Inflammatory macrophage (primary cell): ENCODE measurements around the gene POFUT2.
"Not testable (repeated sequence)": the region's sequence is repeated elsewhere in the genome, so short reads cannot be mapped to it uniquely, and the experiment has no call there.

Experiments
- DNase-seq, 2 donors: peaks; one replicate each; pipeline ENCODE4 v3.0.0-alpha.2; 2020 to 2022

POFUT2 gene

DNA sequence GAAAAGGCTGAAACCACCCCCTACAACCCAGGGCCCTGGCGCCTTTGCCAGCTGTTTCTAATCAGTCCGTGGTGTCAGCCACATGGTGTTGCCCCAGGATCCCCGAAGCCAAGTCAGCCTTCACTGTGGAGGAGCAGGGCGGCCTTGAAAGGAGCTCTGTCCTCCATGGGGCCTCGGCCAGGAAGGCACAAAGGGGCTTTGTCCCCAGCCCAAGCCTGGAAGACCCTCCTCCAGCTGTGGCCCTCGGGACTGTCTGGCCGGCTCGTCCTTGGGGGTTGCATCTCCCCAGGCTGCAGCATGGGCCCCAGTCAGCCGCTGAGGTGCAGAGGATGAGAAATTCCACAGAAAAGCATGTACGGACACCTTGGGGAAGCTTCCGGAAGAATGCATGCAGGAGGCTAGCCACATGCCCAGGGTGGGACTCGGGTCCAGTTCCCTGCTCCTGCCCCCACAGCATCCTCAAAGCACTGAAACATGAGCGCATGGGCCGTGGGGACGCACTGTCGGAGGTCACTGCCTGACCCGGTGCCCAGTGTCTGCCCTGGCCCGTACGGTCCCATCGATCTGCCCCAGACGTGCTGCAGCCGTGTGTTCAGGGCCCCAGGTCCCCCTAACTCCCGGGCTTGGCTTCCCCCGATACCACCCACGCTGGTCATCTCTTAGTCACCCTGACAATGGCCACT is 38.6 kb upstream of the POFUT2 start:
- DNase-seq: no peak

DNA sequence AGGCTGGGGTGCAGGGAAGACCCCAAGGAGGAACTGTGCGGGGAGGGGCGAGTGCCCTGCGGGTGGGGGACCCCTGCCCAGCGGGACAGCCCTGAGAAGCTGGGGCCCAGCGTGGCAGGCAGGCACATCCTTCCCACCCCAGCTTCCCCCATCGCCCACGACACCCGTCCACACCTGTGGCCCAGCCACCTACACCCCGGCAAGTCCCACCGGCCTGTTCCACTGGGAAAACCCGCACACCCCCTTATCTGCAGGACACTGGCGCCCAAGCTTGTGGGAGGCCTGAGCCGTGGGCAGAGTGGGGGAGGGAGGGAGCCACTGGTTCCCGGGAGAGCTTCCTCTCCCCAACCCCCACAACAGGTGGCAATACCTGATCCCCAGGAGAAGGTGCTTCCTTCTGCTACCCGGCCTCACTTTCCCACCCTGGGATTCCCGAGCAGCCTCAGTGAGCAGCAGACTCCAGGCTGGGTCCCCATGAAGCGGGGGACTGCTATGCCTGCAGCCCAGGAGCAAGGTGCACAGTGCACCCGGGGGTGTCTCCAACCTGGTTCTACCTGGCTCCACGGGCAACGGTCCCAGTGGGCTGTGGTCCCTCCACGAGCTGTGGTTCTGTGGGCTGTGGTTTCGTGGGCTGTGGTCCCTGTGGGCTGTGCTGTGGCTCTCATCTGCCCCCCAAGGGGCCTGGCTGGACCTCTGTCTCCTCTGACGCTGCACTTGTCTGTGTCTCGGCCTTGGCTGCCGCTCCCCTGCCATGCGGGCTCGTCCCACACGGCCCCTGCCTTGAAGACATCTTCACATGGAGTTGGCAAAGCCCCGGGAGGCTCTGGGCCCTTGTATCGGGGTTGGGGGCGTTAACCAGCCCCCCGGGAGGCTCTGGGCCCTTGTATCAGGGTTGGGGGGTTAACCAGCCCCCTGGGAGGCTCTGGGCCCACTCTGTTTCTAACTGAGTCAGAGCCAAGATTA is 37.8 kb upstream of the POFUT2 start:
- DNase-seq: no peak

DNA sequence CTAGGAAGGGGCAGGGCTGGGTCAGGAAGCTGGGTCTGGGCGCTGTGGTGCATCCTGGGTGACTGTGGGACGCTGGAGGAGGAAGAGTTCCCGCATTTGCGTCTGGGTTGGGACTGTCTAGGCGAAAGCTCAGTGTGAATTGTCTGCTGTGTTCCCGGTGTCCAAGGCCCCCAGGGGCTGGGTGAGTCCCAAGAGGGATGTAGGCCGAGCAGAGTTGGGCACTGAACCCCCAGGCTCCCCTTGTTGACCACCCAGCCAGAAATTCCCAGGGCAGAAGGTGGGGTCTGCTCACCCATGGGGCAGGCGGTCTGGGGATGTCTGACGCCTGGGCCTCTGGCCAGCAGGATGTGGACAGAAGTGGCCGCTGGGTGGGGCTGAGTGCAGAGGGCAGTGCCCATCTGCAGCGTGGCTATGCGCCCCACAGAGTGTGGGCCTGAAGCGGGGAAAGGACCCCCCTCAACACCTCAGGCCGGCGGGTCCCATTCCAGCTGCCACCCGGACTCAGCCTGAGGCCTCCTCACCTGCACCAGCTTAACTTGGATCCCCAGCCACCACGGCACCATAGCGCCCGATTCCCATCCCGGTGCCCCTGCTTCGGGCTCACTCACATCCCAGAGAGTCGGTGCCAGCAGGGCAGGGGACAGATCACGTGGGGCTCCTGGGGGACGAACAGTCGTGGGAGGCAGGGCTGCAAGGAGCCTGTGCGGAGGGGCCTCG is 37.0 kb upstream of the POFUT2 start:
- DNase-seq: no peak

DNA sequence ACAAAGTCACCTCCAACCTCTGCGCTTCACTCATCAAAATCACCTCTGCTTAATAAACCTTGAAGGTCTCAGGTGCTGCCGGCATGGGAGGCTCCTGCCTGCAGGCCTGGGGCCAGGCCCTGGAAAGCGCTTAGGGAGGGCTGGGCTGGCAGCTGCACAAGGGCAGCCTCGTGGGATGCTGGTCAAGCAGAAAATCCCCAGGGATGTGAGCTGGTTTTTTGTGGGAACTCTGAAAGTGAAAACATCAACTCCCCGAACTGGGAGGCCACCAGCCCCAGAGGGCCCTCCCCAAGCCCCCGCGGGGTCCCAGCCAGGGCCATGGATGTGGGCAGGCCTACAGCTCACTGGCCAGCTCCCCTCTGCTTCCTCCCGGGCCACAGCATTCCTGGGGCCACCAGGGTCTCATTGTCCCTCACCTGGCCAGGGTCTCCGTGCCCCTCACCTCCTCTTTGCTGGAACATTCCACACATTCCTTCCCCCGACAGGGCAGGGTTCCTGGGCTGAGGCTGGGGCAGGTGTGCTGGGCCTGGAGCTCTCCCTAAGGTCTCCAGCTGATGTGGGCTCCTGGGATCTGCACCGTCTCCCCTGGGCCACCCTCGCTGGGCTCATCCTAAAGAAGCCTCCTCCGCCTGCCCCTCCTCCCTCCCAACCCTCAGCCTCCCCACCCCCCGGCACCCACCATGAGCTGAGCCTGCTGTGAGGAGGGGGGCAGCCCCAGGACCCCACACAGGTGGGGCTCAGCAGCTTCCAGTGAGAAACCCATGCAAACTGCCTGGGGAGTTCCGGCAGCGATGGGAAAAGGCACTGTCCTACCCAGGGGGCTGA is 36.0 kb upstream of the POFUT2 start:
- no peak for DNase-seq

DNA sequence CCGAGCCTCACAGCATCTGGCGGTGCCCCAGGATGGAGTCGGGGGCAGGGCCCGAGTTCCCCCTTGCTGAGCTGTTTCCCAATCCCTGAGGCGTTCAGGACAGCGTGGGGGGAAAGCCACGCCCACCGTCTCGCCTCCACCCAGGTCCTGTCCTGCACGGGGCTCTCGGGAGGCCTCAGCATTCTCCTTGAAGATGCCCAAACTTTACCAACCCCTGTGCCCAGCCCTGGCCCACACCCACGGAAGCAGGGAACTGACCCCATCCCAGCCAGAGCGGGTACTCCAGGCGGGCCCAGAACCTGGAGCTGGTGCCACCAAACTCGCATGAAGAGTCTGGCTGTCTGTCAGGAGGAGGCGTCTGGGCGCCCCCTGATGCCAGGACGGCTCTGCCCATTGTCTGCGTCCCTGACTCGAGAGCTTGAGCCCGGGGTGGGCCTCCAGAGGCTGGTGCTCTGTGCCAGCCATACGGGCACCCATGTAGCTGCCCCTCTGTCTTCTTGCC is 35.3 kb upstream of the POFUT2 start:
- no peak for DNase-seq

DNA sequence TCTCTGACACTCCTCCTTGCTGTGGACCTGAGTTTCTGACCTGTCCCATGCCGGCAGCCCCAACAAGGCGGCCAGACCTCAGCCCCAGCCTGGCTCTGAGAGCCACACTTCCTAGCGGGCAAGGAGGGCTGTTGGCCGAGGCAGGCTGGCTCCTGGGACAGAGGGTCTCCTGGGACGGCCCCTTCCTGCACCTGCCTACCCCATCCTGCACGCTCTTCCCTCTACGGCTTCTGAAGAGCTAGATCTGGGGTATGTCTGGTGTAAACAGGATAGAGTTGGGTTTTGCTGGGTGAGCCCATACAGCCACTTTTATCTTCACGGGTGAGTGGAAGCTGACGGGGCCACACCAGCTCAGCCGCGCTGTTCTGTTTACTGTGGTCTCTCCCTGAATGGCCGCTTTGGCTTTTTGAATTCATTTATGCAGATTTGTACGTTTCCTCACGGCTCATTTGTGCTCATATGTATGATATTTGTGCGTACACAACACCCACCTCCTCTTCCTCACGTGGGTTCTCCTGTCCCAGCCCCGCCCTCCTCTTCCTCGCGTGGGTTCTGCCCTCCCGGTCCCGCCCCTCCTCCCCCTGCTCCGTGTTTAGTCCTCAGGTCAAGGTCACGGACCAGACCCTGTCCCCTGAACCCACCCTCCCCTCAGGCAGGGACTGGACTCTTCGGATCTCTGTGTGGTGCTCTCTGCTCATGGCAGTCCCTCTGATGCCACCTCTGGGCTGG is 34.7 kb upstream of the POFUT2 start:
- DNase-seq: no peak

DNA sequence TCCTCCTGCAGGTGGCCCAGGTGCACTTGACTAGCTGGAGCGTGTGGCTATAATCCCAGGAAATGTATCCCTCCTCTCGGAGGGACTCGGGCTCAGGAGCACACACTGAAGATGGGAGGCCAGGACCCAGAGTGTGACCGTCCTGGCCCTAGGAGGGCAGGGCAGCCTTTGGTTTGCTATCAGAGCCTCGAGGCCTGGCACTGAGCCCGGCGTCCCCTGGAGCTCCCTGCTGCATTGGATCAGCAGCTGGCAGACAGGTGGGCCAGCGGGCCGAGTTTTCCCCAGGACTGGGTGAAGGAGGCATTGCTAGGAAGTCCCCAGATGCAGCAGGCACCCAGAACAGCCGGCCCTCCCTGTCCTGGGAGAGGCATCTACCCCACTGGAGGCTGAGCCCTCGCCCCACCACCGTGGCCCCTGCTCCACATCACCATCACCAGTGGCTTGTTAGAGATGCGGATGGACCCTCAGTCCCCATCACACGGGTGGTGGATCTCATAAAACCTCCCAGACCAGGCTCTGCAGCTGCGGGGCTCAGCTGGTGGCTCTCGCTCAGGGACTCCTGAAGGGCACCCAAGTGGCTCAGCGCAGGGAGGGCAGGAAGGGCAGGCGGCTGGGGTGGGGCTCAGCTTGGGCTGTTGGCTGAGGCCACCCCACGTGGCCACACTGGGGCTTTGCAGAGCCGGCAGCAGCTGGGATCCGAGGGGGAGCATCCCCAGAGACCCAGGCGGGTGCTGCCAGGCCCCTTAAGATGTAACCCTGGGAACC is 32.7 kb upstream of the POFUT2 start:
- DNase-seq: no peak

DNA sequence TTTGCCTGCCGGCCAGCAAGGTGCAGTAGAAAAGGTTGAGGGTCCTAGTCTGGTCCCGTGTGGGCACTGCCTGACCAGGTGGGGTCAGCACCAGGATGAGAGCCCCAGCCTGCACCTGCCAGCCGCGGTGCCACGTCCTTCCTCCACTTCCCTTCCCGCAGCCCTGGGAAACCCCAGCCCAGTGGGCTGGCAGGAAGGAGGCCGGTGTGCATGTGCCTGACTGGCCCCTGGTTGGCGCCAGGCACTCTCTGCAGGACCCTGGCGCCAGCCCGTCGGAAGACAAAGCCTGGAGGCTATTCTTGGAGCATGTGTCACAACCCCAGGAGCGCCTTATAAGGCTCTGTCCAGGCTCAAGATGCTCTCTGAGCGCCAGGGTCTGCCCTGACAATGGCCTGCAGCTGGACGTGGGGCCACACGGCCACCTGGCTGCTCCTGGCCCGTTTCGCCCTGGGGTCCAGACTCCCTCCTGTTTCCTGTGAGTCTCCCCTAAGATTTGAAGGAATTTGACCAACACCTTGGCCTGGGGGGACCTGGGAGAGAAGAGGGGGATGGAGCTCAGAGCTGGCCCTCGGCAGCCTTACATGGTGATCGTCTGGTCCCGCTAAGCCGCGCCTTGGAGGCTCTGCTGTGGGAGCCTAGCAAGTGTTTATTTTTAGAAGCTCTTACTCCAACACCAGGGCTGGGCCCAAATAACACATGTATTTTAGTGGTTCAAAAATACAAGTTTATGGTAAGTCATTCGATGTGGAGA is 31.9 kb upstream of the POFUT2 start:
- no peak for DNase-seq

DNA sequence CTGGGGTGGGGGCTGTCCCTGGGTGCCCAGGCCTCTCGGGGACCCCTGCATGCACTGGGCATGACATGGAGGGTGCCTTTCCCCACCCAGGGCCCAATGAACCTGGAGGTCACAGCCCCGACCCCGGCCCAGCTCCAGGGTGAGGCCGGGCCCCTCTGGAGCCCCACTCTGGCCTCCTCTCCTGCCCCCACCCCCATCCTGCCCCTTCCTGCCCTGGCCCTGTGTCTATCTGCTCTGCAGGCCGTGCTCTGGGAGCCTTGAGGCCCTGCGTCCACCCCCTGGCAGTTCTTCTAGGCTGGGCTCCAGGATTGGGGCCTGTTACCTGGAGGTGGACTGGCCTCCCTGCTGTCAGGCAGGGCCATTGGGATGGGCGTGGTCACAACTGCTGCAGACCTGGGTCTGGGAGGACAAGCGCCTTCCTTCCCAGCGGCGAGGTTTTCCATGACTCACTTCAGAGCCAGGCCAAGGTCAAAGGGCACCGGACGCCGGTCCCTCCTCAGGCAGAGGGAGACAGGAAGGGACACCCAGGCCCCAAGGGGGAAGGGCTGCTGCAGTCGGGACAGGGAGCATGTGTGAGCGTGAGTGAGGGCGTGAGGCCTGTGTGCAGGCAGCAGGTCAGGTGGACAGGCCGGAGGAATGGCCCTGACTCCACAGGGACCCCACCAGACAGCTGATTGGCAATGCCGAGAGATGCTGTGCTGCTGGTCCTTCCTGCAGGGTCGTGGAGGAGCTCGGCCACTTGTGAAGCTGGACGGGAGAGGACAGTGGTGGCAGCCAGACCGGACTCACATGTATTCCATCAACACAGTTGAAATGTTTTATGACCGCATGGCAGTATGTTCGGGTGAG is 31.1 kb upstream of the POFUT2 start:
- DNase-seq: no peak

DNA sequence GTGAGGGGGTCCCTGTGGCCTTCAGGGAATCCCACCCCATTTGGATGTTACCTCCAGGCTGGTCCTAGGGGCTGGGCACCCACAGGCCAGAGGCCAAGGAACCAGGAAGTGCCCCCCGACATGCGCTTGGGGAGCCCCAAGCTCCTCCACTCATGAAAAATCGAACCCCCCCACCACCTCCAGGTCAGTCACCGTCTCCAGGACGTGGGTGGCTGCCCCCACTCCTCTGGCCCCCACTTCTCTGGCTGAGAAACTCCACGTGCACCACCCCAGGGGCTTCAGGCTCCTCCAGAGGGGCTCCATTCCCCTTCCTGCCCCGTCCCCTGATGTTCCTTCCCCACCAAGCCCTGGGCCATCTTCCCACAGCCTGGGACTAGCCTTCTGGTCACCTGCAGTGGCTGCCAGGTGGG is 30.5 kb upstream of the POFUT2 start:
- no peak for DNase-seq

DNA sequence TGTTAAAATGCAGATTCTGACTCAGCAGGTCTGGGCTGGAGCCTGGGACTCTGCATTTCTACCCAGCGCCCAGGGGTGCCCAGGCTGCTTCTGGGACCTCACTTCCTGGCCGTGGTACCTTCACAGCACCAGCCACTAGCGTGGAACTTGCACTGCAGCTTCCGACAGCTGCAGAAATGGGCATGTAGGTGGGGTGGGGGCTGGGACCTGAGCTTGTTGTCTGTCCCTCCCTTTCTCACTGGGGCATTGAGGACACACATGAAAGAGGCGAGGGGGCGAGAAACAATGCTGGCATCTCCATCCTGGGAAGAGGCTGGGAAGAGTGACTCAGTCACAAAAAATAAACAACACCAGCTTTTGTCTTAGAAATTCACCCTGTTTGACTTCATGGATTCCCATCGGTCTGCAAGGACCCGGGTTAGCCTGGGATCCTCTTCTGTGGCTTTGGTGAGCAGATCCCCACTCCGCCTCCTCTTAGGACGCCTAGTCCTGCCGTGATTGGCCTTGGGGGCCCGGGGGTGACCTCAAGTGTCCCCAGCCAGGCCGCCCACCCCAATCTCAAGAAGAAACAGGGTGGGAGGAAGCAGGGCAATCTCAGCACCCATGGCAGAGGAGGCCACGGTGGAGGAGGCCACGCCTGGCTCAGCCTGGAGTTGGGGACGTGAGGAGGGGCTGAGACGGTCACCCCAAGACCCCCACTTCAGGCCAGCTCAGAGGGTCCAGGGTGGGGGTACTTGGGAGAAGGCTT is 29.9 kb upstream of the POFUT2 start:
- no peak for DNase-seq

DNA sequence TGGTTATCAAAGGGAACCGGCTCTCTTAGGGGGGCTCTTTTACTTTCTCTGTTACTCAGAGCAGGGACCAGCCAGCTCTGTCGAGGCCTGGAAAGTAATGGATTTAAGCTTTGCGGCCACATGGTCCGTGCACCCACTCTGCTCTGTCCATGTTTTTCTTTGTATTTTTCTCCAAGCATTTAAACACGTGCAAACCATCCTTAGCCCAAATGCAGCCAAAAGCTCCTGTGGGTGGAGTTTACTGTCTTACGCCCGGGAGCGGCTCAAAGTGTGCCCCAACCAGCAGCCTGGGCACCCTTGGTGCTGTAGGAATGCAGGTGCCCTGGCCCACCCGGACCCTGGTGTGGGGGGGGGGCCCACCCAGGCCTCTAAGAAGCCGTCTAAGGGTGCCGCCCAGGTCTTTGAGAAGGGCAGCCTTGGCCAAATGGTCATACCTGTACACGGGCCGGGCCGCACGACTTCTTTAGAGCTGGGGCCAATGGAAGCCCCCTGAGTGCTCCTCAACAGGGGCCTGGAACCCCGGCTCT is 29.2 kb upstream of the POFUT2 start:
- DNase-seq: no peak

DNA sequence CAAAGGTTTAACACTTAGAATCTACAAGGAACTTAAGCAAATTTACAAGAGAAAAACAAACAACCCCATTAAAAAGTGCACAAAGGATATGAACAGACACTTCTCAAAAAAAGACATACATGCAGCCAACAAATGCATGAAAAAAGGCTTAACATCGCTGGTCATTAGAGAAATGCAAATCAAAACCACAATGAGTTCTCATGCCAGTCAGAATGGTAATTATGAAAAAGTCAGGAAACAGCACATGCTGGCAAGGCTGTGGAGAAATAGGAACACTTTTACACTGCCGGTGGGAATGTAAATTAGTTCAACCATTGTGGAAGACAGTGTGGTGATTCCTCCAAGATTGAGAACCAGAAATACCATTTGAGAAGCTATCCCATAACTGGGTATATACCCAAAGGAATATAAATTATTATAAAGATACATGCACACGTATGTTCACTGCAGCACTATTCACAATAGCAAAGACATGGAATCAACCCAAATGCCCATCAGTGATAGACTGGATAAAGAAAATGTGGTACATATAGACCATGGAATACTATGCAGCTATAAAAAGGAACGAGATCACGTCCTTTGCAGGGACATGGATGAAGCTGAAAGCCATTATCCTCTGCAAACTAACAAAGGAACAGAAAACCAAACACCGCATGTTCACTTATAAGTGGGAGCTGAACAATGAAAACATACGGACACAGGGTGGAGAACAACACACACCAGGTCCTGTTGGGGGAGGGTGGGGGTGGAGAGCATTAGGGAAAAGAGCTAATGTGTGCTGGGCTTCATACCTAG is 28.2 kb upstream of the POFUT2 start:
- not testable (repeated sequence) for DNase-seq

DNA sequence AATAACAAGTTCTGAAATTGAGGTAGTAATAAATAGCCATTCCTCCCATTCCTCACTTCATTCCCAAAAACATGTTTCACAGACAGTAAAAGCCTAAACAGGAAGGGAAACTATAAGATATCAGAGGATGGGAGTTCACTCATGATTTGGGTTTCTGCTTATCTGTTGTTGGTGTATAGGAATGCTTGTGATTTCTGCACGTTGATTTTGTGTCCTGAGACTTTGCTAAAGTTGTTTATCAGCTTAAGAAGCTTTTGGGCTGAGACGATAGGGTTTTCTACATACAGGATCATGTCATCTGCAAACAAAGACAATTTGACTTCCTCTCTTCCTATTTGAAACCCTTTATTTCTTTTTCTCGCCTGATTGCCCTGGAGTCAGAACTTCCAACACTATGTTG is 26.0 kb upstream of the POFUT2 start:
- no peak for DNase-seq

DNA sequence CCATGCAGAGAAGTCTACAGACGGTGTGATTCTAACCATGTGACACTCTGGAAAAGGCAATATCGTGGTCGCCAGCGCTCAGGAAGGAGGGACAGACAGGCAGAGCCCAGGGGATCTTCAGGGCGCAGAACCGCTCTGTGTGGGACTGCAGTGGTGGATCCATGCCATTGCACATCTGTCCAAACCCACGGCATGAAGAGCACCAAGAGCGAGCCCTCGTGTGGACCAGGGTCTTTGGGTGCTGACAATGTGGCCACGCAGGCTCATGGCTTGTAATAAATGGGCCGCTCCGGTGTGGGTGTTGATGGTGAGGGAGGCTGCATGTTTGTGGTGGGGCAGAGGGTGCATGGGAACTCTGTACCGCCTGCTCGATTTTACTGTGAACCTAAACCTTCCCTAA is 25.3 kb upstream of the POFUT2 start:
- no peak for DNase-seq

DNA sequence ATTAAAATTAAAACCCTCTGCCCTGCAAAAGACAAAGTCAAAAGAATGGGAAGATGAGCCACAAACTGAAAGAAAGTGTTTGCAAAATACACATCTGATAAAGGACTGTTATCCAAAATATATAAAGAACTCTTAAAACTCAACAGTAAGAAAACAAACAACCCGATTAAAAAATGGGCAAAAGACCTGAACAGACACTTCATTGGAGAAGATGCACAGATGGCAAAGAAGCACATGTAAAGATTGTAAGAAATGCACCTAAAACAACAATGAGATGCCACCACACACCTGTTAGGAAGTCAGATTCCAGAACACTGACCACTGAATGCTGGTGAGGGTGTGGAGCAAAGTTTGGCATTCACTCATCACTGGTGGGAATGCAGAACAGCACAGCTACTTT is 24.6 kb upstream of the POFUT2 start:
- no peak for DNase-seq

DNA sequence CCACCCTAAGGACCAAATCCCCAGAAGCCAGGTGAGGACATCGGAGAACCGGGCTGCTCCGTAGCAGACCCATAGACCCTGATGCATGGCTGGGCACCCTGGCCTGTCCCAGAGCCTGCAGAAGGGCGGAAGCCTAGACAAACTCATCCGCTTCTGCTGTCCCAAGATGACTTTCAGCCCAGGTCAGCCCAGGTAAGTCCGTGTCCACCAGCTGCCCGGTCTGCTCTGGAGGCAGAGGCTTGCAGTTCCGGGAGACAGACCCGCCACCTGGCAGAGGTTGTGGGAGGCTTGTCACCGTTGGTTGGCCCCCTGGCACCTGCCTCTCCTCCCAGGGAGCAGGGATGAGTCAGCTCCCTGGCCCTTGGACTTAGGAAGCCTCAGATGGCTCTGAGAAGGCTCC is 22.8 kb upstream of the POFUT2 start:
- no peak for DNase-seq
